HEK293 (cell line): ENCODE results near the gene U2AF1.
"Not testable (repeated sequence)": the region's sequence is repeated elsewhere in the genome, so short reads cannot be mapped to it uniquely, and the experiment has no call there.

Experiments
- CTCF ChIA-PET: fragments of 350-600 bp; formaldehyde crosslinking; extraction: SDS; loops from one replicate; lab custom pipeline; 2021; ENCODE audit warnings: antibody characterized with exemption; lab: Yijun Ruan, JAX
- POLR2A ChIA-PET: fragments of 300-600 bp; formaldehyde crosslinking; extraction: SDS; loops from one replicate; lab custom pipeline; 2020; ENCODE audit warnings: antibody characterized with exemption, inconsistent platforms; lab: Yijun Ruan, JAX
- H3K27ac ChIP-seq: fragments of 200-500 bp; sonication (Bioruptor generic); 2 replicates; pipeline ENCODE4 v1.5.1; 2014; ENCODE audit warnings: low read depth, low read length, control low read depth, inconsistent platforms; ENCODE audit errors: extremely low read depth
- H3K36me3 ChIP-seq, 2 experiments: fragments of 200-500 bp in 1 of 2; sonication (Bioruptor generic) in 1 of 2; 1 replicate in 1 of 2; 2 replicates in 1 of 2; pipeline ENCODE4 v1.5.1; 2014 to 2017; ENCODE audit warnings: inconsistent platforms in 2 of 2, low read length in 2 of 2; ENCODE audit not compliant: control insufficient read depth in 2 of 2, insufficient read depth in 1 of 2
- H3K4me1 ChIP-seq: fragments of 200-500 bp; sonication (Bioruptor generic); 2 replicates; pipeline ENCODE4 v1.5.1; 2014; ENCODE audit warnings: mild to moderate bottlenecking, low read length, inconsistent platforms; ENCODE audit not compliant: control insufficient read depth, insufficient read depth
- H3K4me3 ChIP-seq: 2 replicates; pipeline ENCODE4 v1.5.1; 2011; ENCODE audit warnings: low read depth, mild to moderate bottlenecking, control low read depth, low read length, moderate library complexity
- H3K9me3 ChIP-seq: fragments of 200-500 bp; sonication (Bioruptor generic); 2 replicates; pipeline ENCODE4 v1.5.1; 2014; ENCODE audit warnings: low read depth, low read length, inconsistent platforms; ENCODE audit not compliant: control insufficient read depth, insufficient read depth

Gene U2AF1

DNA sequence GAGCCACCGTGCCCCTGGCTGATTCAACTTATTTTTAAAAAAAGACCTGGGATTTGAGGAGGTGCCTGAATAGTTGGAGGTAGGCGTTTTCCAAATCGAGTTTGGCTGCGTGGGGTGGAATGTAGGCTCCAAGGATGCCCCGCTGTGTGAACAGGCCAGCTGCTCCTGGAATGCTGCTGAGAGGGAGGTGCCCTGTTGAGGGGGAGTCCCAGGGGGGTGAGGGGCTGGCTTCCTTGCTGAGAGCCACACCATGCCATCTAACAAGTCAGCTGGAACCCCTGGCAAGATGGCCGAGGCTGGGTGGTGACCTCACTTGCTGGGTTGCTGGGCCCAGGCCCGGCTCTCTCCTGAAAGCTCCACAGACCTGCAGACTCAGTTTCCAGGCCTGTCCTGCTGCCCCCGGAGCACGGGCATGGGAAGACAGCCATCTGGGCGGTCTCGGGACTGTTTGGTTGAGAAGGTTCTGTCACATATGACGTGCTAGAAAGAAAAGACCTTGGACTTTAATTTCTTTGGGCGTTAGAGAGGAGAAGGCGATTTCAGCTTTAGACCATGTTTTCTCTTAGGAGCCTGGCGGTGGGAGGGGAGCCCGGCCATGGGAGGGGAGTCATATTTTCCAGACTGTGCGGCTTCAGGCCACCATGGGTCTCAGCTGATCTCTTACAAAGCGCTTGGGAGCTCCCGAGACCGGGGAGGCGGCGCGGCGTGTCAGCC is 24.6 kb downstream of the U2AF1 start:
- H3K4me1 ChIP-seq, CTCF ChIA-PET, POLR2A ChIA-PET, H3K27ac ChIP-seq, H3K36me3 ChIP-seq, H3K4me3 ChIP-seq, H3K9me3 ChIP-seq: not testable (repeated sequence)

DNA sequence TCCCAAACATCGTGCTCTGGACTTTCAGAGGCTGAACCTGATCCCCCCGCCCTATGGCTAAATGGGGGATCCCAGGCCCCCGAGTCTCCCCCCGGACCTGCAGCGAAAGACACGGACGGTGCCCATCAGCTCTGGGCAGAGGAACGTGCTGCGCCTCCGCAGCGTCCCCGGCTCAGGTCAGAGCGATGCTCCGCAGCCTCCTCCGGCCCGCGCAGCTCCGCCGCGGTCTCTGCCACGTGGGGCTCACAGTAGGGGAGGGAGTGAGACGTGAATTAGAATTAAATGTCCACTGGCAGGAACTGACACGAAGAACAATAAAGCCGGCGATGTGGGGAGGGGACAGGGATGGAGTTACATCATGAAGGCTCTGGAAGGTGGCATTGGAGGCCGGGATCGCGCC is 30.7 kb downstream of the U2AF1 start:
- H3K9me3 ChIP-seq, H3K36me3 ChIP-seq, POLR2A ChIA-PET, CTCF ChIA-PET, H3K27ac ChIP-seq, H3K4me1 ChIP-seq, H3K4me3 ChIP-seq: not testable (repeated sequence)

DNA sequence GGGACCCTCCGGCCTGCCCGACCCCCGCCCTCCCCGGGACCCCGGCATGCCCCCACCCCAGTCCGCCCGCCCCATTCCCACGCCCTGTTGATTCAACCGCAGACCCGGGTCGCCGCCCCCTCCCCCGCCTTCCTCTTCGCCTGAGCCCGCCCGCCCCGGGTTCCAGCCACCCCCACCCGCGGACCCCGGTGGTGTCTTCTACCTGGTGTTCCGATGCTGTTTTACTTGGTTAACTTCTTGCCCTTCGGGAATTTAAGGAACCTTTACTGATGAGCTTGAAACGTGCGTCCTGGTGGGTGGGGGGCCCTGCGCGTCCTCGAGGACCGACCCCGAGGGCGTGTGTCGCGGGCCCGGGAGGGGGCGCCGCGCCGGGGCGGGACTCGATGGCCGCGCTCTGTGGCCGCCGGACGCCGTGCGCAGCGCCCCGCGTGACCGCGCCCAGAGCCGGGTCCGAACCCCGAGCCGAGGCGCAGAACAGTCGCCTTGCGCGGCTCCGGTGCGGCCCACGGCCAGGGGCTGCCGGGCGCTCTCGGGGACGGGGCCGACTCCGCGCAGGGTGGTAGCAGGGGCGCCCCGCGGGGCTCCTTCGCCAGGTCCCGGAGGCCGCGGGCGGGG is 31.2 kb downstream of the U2AF1 start:
- POLR2A ChIA-PET, H3K27ac ChIP-seq, H3K36me3 ChIP-seq, CTCF ChIA-PET, H3K9me3 ChIP-seq, H3K4me3 ChIP-seq, H3K4me1 ChIP-seq: not testable (repeated sequence)

DNA sequence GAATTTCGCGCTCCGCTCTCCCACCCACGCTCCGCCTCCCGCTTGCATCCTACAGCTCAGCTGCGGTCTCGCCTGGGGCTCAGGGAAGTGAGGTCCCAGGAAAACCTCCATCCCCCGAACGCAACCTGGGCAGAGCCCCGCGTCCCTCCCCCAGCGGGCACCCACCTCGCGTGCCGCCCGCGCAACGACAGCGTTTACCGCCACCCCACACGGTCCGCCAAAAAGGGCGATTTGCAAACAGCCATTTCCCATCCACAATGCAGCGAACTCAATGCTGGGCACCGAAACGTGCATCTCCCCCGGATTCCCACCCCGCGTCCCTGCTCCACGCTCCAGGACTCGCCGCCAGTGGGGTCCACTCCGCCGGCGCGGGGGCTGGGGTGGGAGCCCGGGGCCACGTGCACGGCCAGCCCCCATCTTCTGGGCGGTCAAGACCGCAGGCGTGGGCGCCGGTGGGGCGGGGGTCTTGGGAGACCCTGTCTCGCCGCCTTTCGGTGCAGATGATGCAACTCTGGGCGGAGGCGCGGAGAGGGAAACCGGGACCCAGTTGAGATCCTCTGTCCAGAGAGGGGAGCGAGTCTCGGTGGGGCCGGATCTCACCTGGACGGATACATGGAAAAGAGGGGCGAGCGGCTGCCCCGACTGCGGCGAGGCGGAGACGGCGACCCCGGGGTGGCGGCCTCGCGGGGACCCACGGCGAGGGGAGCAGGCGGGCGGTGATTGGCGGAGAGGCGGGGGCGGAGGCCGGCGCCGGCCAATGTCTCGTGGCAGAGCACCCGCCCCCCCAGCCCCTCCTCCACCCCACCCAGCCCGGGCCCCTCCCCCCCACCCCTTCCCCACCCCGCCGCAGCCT is 32.0 kb downstream of the U2AF1 start, which contains the start of gene CBS:
Gene CBS (minus strand): TSS at position 666 of the 853 bp plus-strand sequence. CDS start 3,642 bp downstream, outside the sequence.
- H3K36me3 ChIP-seq, CTCF ChIA-PET, H3K4me1 ChIP-seq, H3K4me3 ChIP-seq, H3K27ac ChIP-seq, POLR2A ChIA-PET, H3K9me3 ChIP-seq: not testable (repeated sequence)

DNA sequence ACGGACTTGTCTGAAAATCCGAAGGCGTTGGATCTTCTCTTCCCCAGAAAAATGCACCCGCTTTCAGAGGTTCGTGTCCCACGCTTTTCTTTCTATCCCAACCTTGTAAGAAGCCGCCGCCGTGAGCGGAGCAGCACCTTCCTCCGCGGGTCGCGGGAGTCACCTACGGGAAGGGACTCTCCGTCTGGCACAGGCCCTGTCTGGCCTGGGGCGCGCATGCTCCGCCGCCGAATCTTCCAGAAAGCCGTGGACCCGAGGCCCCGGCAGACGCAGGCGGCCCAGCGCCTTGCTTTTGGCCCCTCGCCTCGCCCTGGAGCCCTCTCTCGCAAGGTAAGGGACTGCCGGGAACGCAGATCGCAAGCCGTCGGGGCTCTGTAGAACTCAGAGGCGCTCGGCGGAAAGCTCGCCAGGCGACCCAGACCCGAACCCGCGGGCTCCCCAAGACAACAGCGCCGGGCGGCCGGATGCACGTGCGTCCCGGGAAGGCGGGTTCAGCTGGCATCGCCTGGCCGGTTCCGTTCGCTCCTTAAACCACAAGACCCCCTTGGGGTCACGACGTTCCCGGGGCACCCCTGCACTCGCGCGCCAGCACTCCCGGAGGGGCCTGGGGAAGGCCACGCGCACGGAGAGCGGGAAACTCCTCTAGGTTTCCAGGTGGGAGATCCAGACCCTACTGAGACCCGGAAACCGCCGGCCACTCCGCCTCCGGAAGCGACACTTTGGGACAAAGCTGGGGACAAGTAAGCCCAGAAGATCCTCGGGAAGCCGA is 32.8 kb downstream of the U2AF1 start:
- CTCF ChIA-PET, H3K4me3 ChIP-seq, H3K9me3 ChIP-seq, POLR2A ChIA-PET, H3K27ac ChIP-seq, H3K4me1 ChIP-seq, H3K36me3 ChIP-seq: not testable (repeated sequence)

DNA sequence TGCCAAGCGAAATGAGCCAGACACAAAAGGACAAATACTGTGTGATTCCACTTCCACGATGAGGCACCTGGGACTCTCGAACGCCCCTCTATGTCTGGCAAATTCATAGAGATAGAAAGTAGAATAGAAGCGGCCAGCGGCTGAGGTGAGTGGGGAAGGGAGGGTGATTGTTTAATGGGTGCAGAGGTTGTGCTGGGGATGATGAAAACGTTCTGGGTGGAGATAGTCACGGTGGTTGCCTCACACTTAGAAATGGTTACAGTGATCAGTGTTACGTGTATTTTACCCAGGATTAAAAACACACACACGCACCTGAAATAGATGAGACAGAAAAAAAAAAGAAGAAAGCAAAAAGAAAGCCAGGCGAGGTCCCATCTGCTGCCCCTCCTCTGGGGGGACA is 34.6 kb downstream of the U2AF1 start:
- H3K27ac ChIP-seq, CTCF ChIA-PET, H3K9me3 ChIP-seq, H3K4me1 ChIP-seq, POLR2A ChIA-PET, H3K36me3 ChIP-seq, H3K4me3 ChIP-seq: not testable (repeated sequence)

DNA sequence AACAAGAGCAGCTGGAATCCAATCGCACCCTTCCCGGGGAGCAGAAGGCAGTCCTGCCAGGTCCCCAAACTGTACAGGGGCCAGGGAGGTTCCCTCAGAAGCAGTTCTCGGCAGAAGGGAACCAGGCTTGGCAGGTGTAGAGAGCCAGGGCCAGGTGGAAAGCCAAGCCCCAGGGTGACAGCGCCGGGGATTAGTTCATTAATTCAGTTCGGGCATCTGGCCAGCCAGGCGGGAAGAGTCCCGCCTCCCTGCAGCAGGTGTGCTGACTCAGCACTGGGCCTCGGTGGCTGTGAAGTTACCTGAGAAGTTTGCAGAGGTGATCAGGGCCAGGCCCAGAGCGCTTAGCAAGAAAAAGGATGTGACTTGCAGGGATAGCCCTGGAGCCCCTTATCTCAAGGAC is 37.7 kb downstream of the U2AF1 start:
- H3K36me3 ChIP-seq, CTCF ChIA-PET, H3K27ac ChIP-seq, H3K9me3 ChIP-seq, H3K4me1 ChIP-seq, POLR2A ChIA-PET, H3K4me3 ChIP-seq: not testable (repeated sequence)

DNA sequence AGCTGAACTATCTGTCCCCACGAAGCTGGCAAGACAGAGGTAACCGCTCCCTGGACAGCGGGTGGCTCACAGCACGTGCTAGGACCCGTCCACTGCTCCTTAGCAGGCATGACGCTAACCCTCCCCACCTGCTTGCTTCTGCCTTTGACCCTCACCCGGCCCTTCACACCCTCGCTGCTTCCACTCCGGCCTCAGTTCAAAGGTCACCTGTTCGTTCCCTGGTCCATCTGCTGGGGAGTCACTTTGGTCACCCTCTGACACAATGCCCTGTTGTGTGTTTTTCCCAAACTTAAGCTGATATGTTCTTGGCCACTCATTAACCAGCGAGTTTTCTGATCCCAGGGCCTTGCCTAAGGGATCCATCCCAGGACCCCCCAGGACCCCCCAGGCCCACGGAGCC is 39.3 kb downstream of the U2AF1 start:
- H3K36me3 ChIP-seq, H3K27ac ChIP-seq, H3K9me3 ChIP-seq, POLR2A ChIA-PET, H3K4me3 ChIP-seq, H3K4me1 ChIP-seq, CTCF ChIA-PET: not testable (repeated sequence)

DNA sequence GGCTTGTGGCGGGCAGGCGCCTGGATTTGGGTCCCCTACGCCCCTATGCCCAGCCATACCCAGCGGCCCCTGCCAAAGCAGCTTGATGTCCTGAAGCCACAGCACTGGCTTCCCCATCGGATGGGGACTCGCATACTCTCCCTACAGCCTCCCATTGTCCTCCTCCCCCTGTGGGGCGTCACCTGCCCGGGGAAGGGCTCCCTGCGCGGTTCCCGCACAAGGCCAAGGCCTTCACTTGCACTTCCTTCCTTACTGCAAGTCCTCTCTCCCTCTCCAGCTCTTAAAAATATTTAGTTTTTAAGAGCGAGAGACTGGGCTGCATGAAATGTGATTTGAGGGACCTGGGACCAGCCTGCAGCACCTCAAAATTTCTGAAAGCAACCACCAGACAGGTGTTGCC is 40.7 kb downstream of the U2AF1 start:
- H3K4me3 ChIP-seq, H3K4me1 ChIP-seq, CTCF ChIA-PET, H3K27ac ChIP-seq, H3K36me3 ChIP-seq, H3K9me3 ChIP-seq, POLR2A ChIA-PET: not testable (repeated sequence)

DNA sequence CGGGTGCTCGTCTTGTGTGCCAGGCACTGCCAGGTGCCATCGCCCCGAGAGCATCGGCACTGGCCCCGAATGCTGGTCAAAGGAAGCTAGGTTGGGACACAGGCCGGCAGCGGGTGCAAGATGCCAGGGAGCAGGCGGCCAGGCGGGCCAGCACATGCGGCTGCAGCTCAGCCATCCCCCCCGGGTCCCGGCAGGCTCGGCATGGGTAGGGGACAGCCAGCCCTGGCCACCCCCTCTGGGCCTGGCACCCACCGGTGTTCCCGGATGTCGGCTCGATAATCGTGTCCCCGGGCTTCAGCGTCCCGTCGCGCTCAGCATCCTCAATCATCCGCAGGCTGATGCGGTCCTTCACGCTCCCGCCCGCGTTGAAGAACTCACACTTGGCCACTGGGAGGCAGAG is 41.4 kb downstream of the U2AF1 start:
- H3K27ac ChIP-seq, H3K36me3 ChIP-seq, CTCF ChIA-PET, POLR2A ChIA-PET, H3K4me3 ChIP-seq, H3K9me3 ChIP-seq, H3K4me1 ChIP-seq: not testable (repeated sequence)
